PC-3 (cell line): Measurements from ENCODE around the gene MFSD6L.

Experiments
- EZH2 ChIP-seq: fragments of 300-600 bp; sonication (generic); IDR thresholded peaks from one replicate; pipeline ENCODE4 v1.6.1; 2017; ENCODE audit warnings: antibody characterized with exemption, mild to moderate bottlenecking, low read length; ENCODE audit not compliant: unreplicated experiment
- EZH2phosphoT487 ChIP-seq: fragments of 300-600 bp; sonication (generic); IDR thresholded peaks from 2 replicates; pipeline ENCODE4 v1.6.1; 2018; ENCODE audit warnings: mild to moderate bottlenecking, antibody characterized with exemption, low read length, borderline replicate concordance
- TF ChIP-seq, protein P1 (sequence below): fragments of 300-600 bp; sonication (generic); conservative IDR thresholded peaks from 2 replicates; pipeline ENCODE4 v1.5.1; 2017; ENCODE audit warnings: antibody characterized with exemption, low read depth, mild to moderate bottlenecking, low read length

- TF ChIP-seq, protein P1, sequence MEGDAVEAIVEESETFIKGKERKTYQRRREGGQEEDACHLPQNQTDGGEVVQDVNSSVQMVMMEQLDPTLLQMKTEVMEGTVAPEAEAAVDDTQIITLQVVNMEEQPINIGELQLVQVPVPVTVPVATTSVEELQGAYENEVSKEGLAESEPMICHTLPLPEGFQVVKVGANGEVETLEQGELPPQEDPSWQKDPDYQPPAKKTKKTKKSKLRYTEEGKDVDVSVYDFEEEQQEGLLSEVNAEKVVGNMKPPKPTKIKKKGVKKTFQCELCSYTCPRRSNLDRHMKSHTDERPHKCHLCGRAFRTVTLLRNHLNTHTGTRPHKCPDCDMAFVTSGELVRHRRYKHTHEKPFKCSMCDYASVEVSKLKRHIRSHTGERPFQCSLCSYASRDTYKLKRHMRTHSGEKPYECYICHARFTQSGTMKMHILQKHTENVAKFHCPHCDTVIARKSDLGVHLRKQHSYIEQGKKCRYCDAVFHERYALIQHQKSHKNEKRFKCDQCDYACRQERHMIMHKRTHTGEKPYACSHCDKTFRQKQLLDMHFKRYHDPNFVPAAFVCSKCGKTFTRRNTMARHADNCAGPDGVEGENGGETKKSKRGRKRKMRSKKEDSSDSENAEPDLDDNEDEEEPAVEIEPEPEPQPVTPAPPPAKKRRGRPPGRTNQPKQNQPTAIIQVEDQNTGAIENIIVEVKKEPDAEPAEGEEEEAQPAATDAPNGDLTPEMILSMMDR, result no peak
- TF ChIP-seq EZH2, result no peak
- no peak for TF ChIP-seq EZH2phosphoT487
These were observed 26.6 kb upstream of the MFSD6L start for GRCh38 chr17:8825802-8826201.
